Cortex of kidney (tissue), 1 donor: ENCODE data around the gene KRT15.

Experiments
- DNase-seq: peaks from one replicate; lab custom pipeline; 2025; lab: John Stamatoyannopoulos, UW

KRT15 gene

DNA sequence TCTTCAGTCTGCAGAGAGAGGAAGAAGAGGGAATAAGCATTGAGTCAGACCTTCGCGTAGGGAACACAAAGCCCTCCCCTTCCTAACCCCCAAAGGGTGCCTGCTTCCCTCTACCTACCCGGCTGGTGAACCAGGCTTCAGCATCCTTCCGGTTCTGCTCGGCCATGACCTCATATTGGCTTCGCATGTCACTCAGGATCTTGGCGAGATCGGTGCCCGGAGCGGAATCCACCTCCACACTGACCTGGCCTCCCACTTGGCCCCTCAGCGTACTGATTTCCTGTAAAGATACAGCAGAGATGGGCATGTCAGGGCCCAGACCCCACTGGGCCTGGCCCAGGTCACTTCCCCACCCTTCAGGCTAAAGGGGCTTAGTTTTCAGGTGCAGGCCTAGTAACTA, 5.6 kb upstream of the KRT15 start:
- no peak for DNase-seq

DNA sequence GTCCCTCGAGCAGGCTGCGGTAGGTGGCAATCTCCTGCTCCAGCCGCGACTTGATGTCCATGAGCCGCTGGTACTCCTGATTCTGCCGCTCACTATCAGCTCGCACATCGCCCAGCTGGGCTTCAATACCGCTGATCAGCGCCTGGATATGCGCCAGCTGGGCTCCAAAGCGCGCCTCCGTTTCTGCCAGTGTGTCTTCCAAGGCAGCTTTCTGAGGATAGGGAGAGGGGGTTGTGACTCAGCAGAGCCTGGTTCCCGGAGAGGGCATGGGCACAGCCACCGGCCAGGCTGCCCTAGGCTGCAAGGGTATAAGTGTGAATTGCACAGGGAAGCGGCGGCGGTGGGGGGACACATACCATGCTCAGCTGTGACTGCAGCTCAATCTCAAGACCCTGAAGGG, 5.1 kb upstream of the KRT15 start:
- DNase-seq = no peak

DNA sequence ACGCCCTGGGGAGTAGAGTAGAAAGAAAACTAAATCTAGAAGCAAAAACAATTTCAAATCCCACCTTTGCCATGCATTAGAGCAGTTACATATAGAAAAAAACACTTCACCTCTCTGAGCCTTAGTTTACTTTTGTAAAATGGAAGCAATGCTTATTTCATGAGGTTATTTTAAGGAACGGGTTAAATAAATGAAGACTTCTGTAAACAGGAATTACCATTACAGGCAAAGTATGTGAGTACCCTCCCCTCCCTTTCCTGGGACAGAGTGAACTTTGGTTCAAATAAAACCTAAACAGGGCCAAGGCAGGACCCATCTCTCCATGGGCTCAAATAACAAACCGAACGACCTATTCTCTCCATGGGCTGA, 4.5 kb upstream of the KRT15 start:
- no peak for DNase-seq

DNA sequence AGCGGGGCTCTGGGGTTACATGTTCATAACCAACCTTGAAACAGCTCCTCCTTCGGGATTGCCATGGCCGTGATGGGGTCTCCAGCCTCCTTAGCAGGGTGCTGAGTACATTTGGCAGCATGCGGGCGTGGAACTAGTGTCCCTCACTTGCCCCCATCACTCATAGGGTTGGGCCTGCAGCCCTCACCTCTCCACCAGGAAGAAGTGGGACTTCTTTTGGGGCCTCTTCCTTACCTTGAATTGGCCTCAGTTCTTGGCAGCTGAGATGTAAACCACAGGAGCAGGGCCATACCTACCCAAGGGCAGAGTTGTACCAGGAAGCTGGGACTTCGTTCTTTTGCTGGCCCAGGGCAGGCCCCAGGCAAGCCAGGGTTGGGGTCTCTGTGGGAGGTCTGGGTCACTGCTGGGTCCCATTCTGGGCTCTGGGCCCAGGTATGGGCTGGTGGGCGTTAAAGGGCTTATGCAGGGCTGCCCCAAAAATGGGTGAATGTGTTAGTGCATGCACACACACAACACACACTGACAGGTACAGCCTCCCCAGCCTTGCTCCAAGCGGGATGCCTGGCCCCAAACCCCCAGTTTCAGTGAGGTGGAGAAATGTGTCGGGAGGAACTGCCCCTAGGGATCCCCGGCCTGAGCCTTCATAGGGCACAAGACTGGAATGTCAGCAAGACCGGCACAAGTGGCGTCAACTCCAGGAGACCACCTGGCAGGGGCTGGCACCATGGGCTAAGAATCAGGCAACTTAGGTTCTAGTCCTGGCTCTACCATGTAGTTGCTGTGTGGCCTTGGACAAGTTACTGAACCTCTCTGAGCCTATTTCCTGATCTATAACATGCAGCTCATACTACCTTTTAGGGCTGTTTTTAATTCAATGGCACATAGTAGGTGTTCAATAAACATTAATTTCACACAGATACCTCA, 3.9 kb upstream of the KRT15 start:
- DNase-seq = no peak

DNA sequence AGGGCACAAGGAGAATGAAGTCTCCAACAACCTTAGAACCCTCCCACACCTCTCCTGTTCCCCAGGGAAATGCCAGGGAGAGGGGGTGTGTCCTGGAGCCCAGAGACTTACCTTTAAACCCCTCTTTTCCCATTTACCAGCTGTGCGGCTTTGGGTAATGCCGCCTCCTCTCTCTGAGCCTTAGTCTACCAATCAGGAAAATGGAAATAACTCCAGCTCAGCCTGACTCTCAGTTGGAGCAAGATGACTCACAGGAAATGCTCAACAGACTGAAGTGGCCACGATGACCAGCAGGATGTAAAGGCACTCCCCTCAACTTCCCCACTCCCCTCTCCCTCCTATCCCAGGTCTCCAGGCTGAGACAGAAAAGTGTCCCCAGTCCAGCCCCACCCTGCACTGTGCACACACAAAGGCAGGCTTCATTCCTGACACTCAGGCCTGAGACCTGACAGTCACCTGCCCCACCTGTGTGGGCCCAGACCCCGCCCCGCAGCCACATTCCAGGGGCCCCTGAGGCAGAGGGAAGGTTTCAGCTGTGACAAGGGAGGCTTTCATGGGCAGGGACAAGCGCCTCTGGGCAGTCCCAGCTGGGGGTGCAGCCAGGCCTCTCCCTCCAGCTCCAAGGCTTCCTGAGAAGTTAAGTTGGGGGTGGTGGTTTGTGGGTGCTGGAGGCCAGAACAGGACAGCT, 3.0 kb upstream of the KRT15 start:
- no peak for DNase-seq

DNA sequence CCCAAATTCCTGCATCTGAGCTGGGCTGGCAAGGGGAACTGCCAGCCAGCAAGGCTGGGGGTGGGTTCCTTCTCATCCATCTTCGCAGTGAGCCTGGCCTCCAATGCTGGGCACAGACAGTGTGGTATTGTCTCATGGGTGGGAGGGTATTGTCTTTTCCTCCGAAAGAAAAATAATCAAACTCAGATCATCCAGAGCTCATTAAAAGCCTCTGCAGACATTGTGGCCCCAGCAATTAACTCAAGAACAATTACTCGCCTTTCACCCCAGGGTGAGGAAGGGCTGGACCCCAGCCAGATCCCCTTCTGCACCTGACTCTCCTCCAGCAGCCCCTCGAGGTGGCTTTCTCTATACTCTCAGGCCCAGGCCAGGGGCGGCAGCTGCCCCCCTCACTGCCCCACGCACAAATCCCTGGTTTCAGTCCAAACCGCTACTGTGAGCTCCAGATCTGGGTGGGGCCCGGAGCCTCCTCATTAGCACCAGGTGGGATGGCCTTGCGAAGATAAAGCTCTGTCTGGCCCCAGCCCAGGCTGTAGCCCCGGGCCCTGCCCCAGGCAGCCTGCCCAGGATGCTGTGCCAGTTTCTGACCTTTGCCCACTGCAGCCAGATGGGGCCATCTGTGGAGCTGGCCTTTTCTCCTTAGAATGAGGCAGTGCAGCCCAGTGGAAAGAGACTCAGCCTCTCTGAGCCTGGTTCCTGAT, 2.3 kb upstream of the KRT15 start:
- DNase-seq = no peak

DNA sequence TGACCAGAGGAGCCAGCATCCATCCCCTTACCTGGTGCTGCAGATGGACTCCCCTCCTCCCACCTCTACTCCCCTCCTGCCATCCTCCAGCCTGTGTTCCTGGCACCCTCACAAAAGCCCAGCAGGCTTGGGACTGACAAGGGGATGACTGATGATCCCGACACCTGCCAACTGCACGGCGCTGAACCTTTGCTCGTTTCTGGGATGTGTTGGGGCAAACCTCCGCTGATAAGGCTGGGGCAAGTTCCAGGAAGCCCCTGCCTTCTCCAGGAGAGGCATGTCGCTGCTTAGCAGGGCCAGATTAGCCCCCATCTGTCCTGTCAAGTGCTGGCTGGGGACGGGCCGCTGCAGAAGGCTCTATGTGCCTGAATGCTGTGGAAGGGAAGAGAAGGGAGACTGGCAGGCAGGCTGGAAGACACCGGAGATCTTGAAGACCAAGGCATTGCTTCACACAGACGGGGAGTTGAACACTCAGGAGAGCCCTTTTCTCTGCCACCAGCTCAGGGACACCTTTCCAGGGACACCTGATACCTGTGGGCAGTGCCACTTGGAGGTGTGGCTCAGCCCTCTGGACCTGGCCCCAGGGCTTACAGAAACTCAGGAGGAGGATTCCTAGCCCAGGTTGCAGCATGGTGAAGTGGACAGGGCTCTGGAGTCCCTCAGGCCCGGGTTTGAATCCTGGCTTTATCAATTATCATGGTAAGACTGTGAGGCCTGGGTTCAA, 973 bp upstream of the KRT15 start:
- DNase-seq = no peak

DNA sequence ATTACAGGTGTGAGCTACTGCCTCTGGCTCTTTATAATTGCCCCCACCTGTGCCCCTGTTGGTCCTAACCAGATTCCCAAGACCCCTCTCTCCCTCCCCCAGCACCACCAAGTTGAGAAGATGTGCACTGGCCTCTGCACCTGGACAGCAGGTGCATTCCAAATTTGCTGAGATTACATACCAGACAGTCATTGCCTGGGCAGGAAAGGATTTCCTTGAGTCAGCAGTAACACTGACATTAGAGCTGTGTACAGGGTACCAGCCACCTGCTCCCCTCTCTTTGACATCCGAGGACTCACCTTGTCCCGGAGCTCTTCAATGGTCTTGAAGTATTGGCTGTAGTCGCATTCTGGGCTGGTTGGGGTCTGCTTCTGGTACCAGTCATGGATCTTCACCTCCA, 659 bp downstream of the KRT15 start:
- no peak for DNase-seq

DNA sequence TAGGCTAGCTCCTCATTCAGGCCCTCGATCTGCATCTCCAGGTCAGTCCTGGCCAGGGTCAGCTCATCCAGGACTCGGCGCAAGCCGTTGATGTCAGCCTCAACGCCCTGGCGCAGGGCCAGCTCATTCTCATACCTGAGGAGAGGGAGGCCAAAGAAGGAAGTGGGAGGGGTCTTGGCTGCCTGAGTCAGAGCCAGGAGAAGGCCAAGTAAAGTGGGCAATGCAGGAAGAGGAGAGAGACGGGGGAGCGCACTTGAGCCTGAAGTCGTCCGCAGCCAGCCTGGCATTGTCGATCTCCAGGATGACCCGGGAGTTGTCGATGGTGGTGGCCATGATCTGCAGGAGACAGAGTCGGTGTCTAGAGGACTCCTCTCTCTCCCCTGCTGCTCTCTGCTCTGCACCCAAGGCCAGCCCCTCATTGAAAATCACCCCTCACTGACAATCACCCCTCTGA, 1.8 kb downstream of the KRT15 start:
- DNase-seq = no peak

DNA sequence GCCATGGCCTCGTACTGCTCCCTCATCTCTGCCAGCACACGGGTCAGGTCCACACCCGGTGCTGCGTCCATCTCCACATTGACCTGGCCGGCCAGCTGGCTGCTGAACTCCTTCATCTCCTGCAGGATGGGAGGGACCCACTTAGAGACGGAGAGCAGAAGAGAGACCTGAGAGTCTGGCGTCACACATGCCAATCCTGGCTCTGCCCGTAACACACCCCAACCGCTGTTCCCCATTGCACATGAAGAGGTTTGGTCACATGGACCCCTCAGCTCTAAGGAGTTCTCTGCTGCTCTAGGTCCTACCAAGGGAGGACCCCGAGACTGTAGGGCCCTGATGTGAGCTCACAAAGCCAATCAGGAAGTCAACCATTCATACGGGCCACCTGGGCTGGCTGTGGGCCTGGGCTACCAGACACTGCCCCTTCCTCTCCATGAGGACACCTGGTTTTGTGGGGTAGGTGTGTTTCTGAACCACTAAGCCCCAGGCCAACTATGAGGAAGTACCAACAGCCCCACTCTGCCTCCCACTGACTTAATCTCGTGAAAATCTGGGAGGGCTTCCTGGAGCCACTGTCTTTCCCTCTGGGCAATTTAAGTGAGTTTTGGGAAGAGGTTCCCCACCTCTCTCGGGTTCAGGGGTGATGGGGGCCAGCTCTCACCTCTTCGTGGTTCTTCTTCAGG, 2.4 kb downstream of the KRT15 start:
- no peak for DNase-seq

DNA sequence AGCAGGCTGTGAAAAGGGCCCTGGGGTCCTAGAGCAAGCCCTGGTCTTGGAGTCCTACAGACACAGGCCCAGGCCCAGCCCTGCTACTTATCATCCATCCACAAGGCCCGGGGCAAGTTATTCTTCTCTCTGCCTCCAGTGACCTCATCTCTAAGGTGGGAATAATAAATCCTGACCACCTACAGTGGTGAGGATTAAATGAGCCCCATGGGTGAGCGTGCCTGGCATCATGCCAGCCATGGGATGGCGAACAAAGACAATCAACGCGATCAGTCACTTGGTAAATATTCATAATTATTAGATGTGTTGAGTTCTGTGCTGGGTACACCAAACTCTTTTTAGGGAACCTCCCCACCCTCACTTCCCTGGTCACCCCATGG, 5.5 kb downstream of the KRT15 start:
- no peak for DNase-seq

DNA sequence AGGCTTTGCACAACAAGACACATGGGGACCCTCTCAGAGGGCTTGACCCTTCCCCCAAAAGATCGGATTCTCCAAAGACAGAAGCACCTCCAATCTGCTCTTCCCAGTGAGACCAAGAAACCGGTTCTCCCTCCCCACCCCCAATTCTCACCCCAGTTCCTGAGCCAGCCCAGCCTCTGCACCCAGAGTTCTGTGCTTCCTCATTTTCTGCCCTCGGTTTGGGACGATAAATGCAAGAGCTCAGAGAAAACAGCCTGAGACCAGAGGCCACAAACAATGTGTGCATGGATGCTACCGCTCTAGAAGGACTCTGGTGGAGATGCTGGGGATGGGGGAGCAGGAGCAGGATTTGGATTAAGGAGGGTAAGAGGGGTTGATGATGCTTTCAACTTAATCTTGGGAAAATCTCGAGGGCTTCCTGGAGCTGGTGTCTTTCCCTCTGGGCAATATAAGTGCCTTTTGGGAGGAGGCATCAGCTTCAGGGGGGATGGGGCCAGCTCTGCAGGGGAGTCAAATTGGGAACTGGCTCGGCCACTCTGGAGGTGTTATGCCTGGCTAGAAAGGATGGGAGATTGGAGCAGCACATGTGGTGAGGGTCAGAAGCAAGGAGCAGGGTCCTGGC, 6.0 kb downstream of the KRT15 start:
- no peak for DNase-seq

DNA sequence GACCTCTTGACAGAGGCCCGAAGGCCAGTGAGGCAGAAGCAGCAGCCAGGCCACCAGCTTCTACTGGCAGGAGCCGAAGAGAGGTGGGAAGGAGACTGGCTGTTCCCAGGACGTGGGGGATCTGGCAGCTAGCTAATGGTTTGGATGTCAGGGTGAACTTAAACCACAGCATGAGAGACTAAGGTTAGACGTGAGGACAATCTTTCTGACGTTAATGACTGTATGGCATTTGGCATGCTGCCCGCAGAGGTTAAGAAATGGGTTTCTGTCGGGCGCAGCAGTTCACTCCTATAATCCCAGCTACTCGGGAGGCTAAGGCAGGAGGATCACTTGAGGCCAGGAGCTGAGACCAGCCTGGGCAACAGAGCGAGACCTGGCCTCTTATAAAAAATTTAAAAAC, 7.0 kb downstream of the KRT15 start:
- DNase-seq = no peak

DNA sequence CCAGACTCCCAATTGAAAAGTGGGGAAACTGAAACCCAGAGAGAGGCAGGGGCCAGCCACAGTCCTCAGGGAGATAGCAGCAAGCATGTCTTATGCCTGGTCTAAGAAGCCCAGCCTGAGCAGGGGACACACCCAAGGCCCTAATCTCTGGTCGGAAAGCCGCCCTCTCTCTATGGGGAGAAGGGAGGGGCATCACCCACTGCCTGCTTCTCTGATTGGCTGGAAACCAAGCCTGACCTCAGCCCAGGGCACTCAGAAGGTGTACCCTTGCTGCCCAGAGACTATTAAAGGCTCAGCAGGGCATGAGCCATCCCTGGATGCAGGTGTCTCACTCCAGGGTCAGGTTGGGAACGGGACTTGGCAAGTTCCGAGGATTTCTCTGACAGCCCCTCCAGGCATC, 7.6 kb downstream of the KRT15 start:
- DNase-seq = no peak

DNA sequence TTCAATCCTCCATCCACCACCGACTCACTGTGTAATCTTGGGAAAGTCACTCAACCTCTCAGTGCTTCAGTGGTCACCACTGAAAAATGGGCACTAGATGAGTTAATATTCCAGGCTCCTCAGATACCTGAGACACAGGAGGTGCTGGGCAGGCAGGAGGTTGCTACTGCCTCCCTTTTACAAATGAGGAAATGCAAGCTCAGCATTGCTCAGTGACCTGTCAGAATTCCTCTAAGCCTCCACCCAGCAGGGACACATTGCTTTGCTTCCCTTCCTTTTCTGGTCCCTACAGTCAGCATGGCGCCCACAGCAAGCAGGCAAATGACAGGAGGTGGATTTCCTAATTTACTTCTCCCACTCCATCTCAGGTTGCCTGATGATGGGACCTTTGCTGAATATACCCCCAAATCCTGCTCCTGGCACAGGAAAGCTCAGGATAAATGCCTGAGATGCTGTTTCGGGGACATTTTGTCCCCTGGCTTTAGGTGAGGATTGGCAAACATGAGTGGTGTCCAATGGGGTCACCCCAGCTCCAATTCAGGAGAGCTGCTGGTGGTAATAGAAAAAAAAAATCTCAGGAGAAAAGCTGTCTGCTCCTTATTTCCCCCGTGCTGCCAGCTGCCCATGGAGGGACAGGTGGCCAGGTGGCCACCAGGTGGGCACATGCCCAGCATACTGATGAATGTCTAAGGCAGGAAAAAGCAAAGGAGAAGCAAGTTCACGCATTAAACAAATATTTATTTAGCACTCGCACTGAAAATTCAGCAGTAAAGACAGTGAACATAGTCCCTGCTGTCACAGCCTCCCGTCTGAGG, 8.2 kb downstream of the KRT15 start:
- no peak for DNase-seq

DNA sequence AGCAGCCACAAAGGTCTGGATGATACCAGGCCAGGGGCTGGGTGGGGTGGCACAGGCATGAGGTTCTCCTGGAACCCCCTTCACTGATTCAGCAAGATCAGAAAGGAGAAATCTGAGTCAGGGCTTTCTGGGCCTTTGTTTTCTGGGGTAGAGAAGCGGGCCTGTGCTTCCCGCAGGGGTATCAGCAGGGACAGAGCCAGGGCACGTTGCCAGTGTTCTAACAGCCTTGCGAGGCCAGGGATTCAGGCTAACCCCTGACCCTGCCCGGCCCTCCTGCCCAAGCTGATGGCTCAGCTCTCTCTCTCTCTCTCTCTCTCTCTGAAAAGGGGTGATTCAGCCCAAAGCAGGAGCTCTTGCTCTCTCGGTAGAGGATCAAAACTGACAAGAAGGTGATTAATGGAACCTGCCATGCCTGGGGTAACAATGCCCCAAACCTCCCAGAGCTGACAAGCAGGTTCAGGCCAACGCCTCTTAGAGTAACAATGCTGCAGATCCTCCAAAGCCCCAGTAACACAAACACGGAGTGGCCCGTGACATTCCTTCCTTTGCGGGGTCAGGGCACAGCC, 11.3 kb downstream of the KRT15 start:
- no peak for DNase-seq

DNA sequence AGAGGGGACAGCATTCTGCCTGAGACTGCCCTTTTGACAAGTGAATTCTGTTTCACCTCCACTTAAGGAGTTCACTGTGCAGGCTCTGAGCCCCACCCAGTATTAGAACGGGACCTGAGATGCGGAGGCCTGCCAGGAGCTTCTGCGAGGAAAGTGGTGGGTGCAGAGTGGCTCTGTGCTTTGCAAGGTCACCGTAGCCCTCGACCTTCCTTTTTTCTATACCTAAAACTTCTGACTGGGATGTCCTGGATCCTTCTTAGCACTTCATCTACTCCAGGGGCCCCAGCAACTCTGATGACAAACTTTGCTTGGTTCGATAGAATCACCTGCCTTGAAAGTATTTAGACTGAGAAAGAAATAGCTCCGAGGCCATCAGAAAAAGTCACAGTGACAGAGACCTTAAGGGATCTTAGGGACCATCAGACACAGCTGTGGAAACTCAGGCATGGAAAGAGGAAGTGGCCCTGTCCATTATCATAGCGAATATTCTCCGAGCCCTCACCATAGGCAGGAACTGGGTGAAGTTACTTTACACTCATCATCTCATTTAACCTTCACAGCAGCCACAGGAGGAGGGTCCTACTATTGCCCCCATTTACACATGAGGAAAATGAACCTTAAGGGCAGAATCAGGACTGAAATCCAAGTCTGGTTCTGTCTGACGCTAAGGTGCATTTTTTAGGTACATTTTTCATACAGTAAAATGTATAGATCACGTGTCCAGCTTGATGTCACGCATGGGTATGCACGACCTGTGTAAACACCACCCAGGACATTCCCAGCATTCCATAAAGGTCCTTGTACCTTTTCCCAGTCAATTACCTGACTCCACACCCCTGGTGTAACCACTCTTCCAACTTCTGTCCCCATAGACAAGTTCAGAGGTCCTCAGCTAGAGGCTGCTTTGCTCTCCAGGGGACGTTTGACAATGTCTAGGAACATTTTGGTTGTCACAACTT, 12.6 kb downstream of the KRT15 start:
- DNase-seq = no peak

DNA sequence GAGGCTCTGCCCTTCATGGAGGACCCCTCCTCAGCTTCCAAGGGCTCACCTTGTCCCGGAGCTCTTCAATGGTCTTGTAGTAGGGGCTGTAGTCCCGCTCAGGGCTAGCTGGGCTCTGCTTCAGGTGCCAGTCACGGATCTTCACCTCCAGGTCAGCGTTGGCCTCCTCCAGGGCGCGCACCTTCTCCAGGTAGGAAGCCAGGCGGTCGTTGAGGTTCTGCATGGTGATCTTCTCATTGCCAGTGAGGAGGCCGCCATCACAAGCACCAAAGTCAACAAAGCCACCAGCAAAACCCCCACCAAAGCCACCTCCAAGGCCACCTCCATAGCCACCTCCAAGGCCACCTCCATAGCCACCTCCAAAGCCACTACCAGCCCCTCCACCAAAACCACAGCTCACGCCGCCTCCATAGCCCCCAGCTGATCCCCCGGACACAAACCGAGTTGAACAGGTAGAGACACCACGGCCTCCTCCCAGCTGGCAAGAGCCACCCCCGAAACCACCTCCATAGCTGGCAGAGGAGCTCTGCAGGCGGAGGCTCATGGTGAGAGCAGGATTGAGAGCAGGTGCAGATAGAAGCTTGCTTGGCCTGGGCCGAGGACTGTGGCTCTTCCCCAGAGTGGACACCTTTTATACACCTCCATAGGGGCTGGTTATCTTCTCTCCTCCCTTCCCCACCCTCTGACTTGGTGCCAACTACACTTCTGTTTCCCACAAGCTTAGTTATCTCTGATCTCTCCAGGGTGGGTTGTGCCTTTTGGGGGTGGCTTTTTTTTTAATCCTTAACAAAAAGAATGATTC, 13.5 kb downstream of the KRT15 start, which contains the start of gene KRT13:
Gene KRT13 (minus strand): TSS at position 606 of the 802 bp plus-strand sequence. CDS start 62 bp downstream, at position 544.
- DNase-seq = no peak
